ENCODE measurements around the gene GALNT13. TPM values are rescaled to one million over a fixed set of nuclear protein-coding genes. Genes with fewer than 3 reads are reported as not detected.

Gene GALNT13
- total RNA-seq, 1 donor from 2014 or later: 7.2 TPM

- no peaks in the 10 kb centered on the region for H3K36me3 Mint-ChIP-seq (ENCODE audit: insufficient read depth)
- no peaks in the 10 kb centered on the region for H3K9me3 Mint-ChIP-seq (ENCODE audit: low read depth)
- H3K4me3 Mint-ChIP-seq (ENCODE audit: low read depth): no peak overlapping the region
- no peak for DNase-seq (ENCODE audit: low spot score, unreplicated experiment)
- peaks cover 11% of the 10 kb centered on the region for H3K4me1 Mint-ChIP-seq (ENCODE audit: low read depth)
- peaks cover 38% of the 10 kb centered on the region for H3K27me3 Mint-ChIP-seq
- TF ChIP-seq, protein P1, sequence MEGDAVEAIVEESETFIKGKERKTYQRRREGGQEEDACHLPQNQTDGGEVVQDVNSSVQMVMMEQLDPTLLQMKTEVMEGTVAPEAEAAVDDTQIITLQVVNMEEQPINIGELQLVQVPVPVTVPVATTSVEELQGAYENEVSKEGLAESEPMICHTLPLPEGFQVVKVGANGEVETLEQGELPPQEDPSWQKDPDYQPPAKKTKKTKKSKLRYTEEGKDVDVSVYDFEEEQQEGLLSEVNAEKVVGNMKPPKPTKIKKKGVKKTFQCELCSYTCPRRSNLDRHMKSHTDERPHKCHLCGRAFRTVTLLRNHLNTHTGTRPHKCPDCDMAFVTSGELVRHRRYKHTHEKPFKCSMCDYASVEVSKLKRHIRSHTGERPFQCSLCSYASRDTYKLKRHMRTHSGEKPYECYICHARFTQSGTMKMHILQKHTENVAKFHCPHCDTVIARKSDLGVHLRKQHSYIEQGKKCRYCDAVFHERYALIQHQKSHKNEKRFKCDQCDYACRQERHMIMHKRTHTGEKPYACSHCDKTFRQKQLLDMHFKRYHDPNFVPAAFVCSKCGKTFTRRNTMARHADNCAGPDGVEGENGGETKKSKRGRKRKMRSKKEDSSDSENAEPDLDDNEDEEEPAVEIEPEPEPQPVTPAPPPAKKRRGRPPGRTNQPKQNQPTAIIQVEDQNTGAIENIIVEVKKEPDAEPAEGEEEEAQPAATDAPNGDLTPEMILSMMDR (IDR thresholded peaks at IDR 0.05; ENCODE audit: unreplicated experiment): no peak
- H3K27ac Mint-ChIP-seq: no peak overlapping the region
Observed at GRCh38 chr2:153875801-153876466, 4.2 kb downstream of the GALNT13 start.

DNA sequence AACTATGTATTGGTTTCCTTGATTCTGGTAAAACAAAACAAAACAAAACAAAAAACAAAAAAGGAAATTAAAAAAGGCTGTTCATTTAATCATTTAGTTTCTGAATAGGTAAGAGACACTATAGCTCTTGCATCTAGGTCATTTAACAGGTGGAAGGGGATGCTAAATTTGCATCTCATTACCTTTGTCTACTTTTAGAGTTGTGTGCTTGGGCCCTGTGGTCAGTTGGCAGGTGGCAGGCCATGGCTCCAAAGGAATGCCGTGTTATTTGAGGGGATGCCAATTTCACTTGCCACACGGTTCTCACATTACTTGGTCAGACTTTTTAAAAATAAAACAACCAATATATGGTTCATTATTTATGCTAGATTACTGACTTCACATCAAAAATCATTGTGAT is 9.2 kb downstream of the GALNT13 start:
- no peak for DNase-seq (ENCODE audit: low spot score, unreplicated experiment)
- Mint-ChIP-seq H3K36me3 (ENCODE audit: insufficient read depth) (no peaks in the 10 kb centered on the region), H3K27ac (no peak overlapping the region), H3K4me3 (ENCODE audit: low read depth) (no peak overlapping the region), H3K27me3 (peaks cover 3% of the 10 kb centered on the region), H3K4me1 (ENCODE audit: low read depth) (no peaks in the 10 kb centered on the region), H3K9me3 (ENCODE audit: low read depth) (no peaks in the 10 kb centered on the region)
- TF ChIP-seq, protein P1 (IDR thresholded peaks at IDR 0.05; ENCODE audit: unreplicated experiment): no peak

DNA sequence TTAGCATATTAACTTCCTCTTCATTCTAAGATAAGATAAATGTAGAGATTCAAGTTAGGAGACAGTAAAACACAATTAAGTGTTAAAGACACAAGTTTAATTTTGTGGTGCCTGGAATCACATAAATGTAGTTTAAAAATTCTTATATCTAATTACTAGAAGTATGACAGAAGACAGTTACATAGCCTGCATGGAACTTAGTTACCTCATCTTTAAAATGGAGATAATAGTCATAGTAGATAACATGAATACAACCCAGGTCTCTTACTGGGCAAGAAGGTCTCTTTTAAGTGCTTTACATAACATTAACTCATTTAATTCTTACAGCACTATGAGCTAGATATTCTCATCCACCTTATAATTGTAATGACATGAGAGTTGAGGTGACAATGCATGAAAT is 15.1 kb downstream of the GALNT13 start:
- Mint-ChIP-seq H3K36me3 (ENCODE audit: insufficient read depth) (no peaks in the 10 kb centered on the region), H3K27me3 (no peaks in the 10 kb centered on the region), H3K27ac (no peak overlapping the region), H3K9me3 (ENCODE audit: low read depth) (no peaks in the 10 kb centered on the region), H3K4me3 (ENCODE audit: low read depth) (no peak overlapping the region), H3K4me1 (ENCODE audit: low read depth) (no peaks in the 10 kb centered on the region)
- TF ChIP-seq, protein P1 (IDR thresholded peaks at IDR 0.05; ENCODE audit: unreplicated experiment): no peak
- no peak for DNase-seq (ENCODE audit: low spot score, unreplicated experiment)

GRCh38 chr2:153890576-153890975 is 18.9 kb downstream of the GALNT13 start:
- H3K27me3 Mint-ChIP-seq: no peaks in the 10 kb centered on the region
- peaks cover 2% of the 10 kb centered on the region for H3K4me1 Mint-ChIP-seq (ENCODE audit: low read depth)
- H3K36me3 Mint-ChIP-seq (ENCODE audit: insufficient read depth): no peaks in the 10 kb centered on the region
- no peak for DNase-seq (ENCODE audit: low spot score, unreplicated experiment)
- H3K9me3 Mint-ChIP-seq (ENCODE audit: low read depth): no peaks in the 10 kb centered on the region
- H3K4me3 Mint-ChIP-seq (ENCODE audit: low read depth): no peak overlapping the region
- TF ChIP-seq, protein P1 (IDR thresholded peaks at IDR 0.05; ENCODE audit: unreplicated experiment): no peak
- H3K27ac Mint-ChIP-seq: no peak overlapping the region

DNA sequence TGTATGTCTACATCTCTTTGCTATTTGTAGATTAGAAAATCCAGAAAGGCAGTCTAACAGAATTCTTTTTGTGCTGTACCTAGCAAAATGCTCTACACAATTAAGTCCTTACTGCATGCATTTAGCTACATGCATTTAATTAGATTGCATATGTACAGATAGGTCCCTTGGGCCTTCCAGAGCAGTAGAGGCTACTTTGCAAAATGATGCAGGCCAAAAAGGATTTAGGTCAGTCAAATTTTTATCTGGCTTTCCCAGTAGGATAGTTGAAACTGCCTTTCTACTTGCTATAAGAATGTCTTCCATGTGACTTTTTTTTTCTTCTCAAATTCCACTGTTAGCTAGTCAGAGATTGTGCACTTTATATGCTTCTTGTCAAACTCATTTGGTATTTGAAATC is 19.3 kb downstream of the GALNT13 start:
- Mint-ChIP-seq H3K27me3 (no peaks in the 10 kb centered on the region), H3K36me3 (ENCODE audit: insufficient read depth) (no peaks in the 10 kb centered on the region)
- no peak for DNase-seq (ENCODE audit: low spot score, unreplicated experiment)

More for the DNA sequence above, 19.3 kb downstream of the GALNT13 start:
- no peaks in the 10 kb centered on the region for H3K9me3 Mint-ChIP-seq (ENCODE audit: low read depth)
- H3K4me1 Mint-ChIP-seq (ENCODE audit: low read depth): peaks cover 2% of the 10 kb centered on the region
- TF ChIP-seq, protein P1 (IDR thresholded peaks at IDR 0.05; ENCODE audit: unreplicated experiment): no peak
- no peak overlapping the region for H3K4me3 Mint-ChIP-seq (ENCODE audit: low read depth)
- no peak overlapping the region for H3K27ac Mint-ChIP-seq

Data from progenitor cell of endocrine pancreas (in vitro differentiated cells).